ENCODE measurements around the gene TRPT1.
A peak's percentile ranks its signal among the peaks of the same experiment; 100 is the strongest.

Gene TRPT1, protein sequence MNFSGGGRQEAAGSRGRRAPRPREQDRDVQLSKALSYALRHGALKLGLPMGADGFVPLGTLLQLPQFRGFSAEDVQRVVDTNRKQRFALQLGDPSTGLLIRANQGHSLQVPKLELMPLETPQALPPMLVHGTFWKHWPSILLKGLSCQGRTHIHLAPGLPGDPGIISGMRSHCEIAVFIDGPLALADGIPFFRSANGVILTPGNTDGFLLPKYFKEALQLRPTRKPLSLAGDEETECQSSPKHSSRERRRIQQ

DNA sequence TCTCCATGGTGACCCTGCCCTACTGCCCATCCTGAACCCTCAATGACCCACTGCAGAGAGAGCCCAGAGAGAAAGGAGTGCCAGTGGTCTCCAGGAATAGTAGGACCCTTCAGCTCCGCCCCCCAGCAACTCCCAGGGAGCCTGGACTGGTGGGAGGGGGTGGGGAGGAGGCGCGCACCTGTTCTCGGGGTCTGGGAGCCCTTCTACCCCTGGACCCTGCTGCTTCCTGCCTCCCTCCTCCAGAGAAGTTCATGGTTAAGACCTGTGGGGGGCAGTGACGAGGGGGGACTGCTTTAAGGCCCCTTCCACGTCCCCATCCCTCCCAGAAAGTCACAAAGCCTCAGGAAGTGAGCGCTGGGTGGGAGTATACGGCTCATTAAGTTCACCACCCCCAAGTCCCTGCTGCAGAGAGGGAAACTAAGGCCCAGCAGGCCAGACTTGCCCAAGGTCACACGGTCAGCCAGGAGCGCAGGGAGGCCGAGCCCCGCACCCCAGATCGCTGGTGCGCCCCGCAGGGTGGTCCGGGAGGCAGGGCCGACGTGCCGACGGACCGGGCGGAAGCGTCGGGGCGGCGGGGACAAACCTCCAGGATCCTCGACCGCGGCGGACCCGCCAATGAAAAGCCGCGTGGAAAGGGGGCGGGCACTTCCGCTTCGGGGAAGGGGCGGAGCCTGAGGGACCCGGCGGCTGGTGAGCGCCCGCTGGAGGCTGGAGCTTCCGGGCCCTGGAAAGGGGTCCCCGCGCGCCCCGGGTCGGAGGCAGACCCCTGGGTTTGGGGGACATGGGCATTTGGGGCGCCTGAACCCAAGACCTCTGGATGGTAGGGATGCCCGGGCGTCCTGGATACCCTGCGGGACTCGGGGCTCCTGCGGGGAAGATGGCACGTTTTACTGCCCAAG is at the start of gene TRPT1, which contains the start of gene NUDT22:
TRPT1 (minus strand) TSS at position 579 of the 899 bp plus-strand sequence; CDS start at position 253, 326 bp downstream.
NUDT22 (plus strand) TSS at position 667 of the 899 bp plus-strand sequence. CDS start 379 bp downstream, outside the sequence.
- peak within 1 kb of the TSS; percentile 78 for H3K4me3 ChIP-seq (ENCODE audit: low read depth, low read length)

- H3K4me3 ChIP-seq (ENCODE audit: low read depth, low read length): no peak overlapping the region
Measured at GRCh38 chr11:64275031-64275800, 49.2 kb upstream of the TRPT1 start.

DNA sequence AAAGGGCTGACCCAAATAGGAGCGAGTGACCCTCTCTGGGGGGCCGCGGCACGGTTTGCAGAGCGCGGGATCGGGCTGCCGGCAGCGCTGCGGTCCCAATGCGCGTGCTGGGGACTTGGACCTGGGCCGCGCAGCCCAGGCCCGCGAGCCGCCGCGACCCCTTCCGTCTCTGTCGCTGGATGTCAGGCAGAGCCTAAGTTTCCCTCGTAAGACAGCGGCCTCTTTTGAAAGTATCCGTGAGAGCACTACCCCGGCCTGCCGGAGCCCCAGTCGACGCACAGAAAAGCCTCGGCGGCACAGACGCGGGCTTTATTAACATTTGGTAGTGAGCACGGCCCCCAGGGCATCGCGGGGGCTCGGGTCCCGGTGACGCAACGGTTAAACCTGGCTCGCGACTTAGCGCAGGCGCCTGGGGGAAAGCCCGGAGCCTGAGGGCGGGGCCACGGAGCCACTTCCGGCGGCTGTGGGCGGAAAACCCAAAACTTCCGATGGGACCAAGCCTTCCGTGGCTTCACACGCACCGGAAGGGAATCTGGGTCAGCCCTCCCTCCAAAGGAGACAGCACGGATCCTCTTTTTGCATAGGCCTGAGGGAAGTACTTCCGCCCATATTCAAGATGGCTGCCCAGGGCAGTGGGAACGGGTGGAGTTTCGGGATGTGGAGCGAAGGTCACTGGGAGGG is 43.7 kb upstream of the TRPT1 start:
- peak overlapping the region; percentile 90 for H3K4me3 ChIP-seq (ENCODE audit: low read depth, low read length)

GRCh38 chr11:64268893-64269539 is 43.0 kb upstream of the TRPT1 start:
- H3K4me3 ChIP-seq (ENCODE audit: low read depth, low read length): peak overlapping the region; percentile 69

DNA sequence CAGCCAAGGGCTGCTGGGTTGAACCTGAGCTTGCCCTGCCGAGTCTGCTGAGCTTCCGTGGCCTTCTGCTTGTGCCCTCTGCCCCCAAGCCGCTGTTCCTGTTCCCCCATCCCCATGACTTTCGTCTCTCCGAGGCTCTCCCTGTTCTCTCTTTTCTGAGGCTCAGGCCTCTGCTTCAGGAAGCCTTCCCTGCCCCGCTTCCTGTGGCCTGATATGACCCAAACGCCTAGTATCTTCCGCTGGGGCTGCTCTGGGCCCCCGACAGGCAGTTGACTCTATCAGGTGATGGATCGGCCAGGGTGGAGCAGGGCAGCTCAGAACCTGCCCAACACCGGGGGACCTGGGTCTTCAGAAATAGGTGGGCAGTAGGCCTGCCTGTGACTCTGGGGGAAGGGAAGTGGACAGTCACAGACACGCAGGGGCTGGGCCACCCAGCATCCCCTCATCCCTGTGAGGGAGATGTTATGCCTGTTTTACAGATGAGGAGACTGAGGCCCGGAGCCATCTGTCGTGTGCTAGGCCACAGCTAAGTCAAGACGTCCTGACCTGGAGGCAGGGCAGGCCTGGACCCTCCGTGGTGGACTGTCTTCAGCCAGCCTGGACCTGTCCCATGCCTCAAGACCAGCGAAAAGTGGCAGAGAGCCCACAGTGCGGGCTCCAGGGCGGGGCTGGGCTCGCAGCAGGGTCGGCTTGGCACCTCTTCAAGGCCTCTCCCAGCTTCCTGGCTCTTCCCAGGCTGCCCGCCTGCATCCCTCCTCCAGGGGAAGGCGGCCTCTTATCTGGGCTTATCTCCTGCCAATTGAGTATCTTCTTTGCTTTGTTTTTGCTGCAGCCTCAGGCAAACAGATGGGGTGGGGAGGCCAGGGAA is 42.3 kb upstream of the TRPT1 start:
- peak overlapping the region; percentile 69 for H3K4me3 ChIP-seq (ENCODE audit: low read depth, low read length)

GRCh38 chr11:64267207-64267945 is 41.4 kb upstream of the TRPT1 start:
- H3K4me3 ChIP-seq (ENCODE audit: low read depth, low read length): no peak overlapping the region

DNA sequence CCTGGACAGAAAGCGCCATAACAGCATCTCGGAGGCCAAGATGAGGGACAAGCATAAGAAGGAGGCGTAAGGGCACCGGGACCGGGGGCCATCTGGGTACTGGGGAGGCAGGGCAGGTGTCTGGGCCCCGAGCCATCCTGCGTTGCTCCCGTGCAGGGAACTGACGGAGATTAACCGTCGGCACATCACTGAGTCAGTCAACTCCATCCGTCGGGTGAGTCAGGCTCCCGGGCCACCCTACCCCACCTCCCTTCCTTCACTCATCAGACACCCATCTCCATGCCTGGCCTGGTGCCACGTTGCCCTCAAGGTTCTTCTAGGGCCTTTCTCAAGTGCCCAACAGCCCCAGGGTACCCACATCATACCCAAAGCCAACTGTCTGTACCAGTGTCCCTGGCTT is 40.4 kb upstream of the TRPT1 start:
- no peak overlapping the region for H3K4me3 ChIP-seq (ENCODE audit: low read depth, low read length)

DNA sequence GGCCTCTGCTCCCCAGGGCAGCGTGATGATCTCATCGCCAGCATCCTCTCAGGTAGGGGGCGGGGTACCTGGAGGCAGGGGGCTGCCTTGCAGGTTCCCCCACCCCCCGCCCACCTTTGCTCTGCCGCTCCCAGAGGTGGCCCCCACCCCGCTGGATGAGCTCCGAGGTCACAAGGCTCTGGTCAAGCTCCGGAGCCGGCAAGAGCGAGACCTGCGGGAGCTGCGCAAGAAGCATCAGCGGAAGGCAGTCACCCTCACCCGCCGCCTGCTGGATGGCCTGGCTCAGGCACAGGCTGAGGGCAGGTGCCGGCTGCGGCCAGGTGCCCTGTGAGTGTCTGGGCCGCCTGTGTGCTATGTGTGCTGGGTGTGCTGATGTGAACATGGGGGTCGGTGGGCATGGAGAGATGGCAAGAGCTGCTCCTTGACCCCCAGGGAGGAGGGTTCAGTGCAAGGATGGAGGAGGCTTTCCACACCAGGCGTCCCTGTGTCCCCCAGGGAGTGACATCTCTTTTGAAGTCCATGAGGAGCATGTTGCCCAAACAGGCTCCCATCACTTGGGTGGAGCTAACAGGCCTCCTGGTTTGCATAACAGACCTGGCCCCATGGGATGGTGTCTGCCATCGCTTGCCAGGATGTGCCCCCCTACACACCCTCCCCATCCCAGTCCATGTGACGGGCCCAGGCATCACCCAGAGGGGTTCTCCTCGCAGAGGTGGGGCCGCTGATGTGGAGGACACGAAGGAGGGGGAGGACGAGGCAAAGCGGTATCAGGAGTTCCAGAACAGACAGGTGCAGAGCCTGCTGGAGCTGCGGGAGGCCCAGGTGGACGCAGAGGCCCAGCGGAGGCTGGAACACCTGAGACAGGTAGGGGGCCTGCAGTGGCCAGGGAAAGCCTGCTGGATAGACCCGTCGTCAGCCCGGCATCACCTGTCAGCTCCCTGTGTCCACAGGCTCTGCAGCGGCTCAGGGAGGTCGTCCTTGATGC is 39.5 kb upstream of the TRPT1 start:
- no peak overlapping the region for H3K4me3 ChIP-seq (ENCODE audit: low read depth, low read length)

DNA sequence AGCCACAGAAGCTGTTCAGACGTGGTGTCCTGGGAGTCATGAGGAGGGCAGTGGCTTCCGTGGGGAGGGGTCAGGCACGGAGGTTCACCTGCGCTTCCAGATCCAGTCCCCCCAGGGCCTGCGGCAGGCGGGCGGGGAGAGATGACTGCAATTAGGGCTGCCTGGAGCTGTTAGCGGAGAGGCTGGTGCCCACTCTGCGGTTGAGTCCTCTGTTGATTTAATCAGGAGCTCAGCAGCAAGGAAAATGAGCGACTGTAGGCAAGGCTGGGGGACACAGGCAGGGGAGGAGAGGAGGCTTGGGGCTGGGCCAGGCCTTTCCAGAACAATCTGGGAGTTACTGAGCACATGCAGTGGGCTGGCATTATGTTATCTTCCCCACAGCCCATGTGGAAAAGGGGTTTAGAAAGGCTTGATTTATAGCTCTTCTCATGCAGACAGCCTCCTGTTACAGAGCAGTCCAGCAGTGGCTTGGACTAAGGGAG is 38.4 kb upstream of the TRPT1 start:
- no peak overlapping the region for H3K4me3 ChIP-seq (ENCODE audit: low read depth, low read length)

DNA sequence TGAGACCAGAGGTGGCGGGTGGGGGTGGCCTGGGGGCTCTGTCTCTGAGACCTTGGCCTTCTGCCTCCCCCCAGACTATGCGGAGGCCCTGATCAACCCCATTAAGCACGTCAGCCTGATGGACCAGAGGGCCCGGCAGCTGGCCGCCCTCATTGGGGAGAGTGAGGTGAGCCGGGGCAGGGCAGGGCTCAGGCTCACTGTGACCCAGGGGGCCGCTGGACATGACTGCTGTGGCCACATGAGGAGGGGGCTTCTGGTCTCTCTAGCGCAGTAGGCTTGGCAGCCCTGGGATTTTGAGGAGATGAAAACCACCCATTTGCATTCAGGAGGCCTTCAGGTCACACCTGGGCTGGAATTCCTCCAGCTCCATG is 37.9 kb upstream of the TRPT1 start:
- H3K4me3 ChIP-seq (ENCODE audit: low read depth, low read length): no peak overlapping the region

DNA sequence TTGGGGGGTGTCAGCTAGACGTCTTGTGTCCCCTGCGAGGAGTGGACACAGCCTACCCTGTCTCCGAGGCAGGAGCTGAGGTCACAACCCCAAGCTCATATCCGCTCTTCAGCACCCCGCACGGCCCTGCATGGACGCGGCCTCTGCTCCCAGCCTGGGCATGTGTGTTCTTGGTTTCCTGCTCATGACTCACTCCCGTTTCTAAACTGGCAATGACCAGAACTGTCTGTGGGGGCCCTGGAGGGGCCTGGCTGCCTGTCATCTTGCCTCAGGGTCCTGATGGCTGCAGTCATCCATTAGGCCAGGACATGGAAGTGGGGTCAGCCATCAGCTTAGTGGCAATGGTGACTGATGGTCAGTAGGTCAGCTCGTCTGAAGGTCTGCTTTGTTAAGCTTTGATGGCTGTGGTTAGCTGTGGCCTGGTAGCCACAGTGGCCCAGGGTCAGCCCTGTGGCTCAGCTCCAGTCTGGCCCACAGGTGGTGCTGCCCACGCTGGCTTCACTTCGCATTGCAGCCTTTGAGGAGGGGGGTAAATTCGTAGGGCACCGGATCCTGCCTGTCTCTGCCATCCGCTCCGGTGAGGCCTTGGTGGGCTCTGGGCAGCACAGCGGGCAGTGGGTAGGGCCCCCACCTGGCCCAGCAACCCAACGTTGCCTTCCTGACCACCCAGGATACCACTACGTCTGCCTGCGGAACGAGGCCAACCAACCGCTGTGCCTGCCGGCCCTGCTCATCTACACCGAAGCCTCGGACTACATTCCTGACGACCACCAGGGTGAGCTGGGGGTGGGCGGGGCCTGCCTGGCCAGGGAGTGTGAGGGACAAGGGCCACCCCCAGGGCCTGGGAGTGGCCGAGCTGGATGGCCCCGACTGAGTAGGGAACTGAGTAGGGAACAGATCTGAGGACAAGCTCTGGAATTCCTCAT is 37.3 kb upstream of the TRPT1 start:
- no peak overlapping the region for H3K4me3 ChIP-seq (ENCODE audit: low read depth, low read length)

- no peak overlapping the region for H3K4me3 ChIP-seq (ENCODE audit: low read depth, low read length)
Measured at GRCh38 chr11:64262271-64263002, 36.5 kb upstream of the TRPT1 start.

- no peak overlapping the region for H3K4me3 ChIP-seq (ENCODE audit: low read depth, low read length)
Measured at GRCh38 chr11:64261556-64262080, 35.6 kb upstream of the TRPT1 start.

GRCh38 chr11:64260147-64260708 is 34.2 kb upstream of the TRPT1 start:
- H3K4me3 ChIP-seq (ENCODE audit: low read depth, low read length): no peak overlapping the region

- no peak overlapping the region for H3K4me3 ChIP-seq (ENCODE audit: low read depth, low read length)
Measured at GRCh38 chr11:64259533-64260067, 33.6 kb upstream of the TRPT1 start.
